ENCODE results near the gene ERFE. TPM values are rescaled to one million over a fixed set of nuclear protein-coding genes. Genes with fewer than 3 reads are reported as not detected.
"Not testable (repeated sequence)": the region's sequence is repeated elsewhere in the genome, so short reads cannot be mapped to it uniquely, and the experiment has no call there.

ERFE gene
- total RNA-seq, 1 donor from 2014 or later, result 1.3 TPM

- no peak for TF ChIP-seq CTCF (IDR thresholded peaks at IDR 0.05; ENCODE audit: unreplicated experiment)
- no peak for DNase-seq (ENCODE audit: low spot score, unreplicated experiment)
- peaks cover 24% of the 10 kb centered on the region for H3K27me3 Mint-ChIP-seq
- no peak overlapping the region for H3K27ac Mint-ChIP-seq
- H3K4me3 Mint-ChIP-seq (ENCODE audit: low read depth), result no peak overlapping the region
- no peaks in the 10 kb centered on the region for H3K4me1 Mint-ChIP-seq (ENCODE audit: low read depth)
- no peaks in the 10 kb centered on the region for H3K9me3 Mint-ChIP-seq (ENCODE audit: low read depth)
- peaks cover 12% of the 10 kb centered on the region for H3K36me3 Mint-ChIP-seq (ENCODE audit: insufficient read depth)
Measured at GRCh38 chr2:238167761-238168160, 9.0 kb downstream of the ERFE start.

DNA sequence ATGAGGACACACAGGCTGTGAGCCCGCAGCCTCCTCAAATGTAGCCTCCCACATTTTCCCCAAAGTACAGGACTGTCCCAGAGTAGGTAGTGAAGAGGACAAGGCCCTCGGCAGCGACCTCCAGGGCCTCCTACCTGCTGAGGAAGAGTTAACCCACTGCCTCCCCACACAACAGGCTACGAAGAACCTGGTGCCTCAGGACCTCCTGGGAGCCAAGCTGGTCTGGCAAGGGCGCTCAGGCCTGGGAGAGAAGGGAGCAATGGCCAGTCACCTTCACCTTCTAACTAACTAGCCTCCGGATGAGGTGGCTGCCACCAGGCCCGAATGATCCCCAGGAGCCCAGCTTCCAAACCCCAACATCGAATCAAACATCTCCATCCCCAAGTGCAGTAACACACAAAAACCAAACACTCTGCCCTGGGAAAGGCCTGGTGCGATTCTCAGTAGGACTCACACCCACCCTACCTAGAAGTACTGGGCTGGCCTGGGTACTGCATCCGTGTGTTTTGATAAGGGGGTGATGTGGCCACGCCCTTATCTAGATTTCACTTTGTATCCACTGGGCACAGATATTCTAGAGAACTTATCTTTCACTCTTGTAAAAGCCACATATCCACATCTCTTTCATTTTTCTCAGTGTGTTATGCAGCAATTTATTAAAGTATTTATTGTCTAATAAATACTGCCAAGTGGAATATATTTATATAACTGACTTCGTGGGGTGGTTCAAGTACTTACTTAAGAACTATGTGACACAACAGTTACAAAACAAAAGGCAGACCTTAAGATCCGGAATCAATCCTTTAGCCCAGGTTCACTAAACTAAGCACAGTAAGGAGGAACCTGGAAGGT, 9.7 kb downstream of the ERFE start:
- Mint-ChIP-seq H3K27me3 (peaks cover 17% of the 10 kb centered on the region), H3K4me3 (ENCODE audit: low read depth) (no peak overlapping the region), H3K27ac (no peak overlapping the region), H3K4me1 (ENCODE audit: low read depth) (no peaks in the 10 kb centered on the region), H3K9me3 (ENCODE audit: low read depth) (no peaks in the 10 kb centered on the region), H3K36me3 (ENCODE audit: insufficient read depth) (peaks cover 17% of the 10 kb centered on the region)
- TF ChIP-seq CTCF (IDR thresholded peaks at IDR 0.05; ENCODE audit: unreplicated experiment), result no peak
- DNase-seq (ENCODE audit: low spot score, unreplicated experiment), result no peak

DNA sequence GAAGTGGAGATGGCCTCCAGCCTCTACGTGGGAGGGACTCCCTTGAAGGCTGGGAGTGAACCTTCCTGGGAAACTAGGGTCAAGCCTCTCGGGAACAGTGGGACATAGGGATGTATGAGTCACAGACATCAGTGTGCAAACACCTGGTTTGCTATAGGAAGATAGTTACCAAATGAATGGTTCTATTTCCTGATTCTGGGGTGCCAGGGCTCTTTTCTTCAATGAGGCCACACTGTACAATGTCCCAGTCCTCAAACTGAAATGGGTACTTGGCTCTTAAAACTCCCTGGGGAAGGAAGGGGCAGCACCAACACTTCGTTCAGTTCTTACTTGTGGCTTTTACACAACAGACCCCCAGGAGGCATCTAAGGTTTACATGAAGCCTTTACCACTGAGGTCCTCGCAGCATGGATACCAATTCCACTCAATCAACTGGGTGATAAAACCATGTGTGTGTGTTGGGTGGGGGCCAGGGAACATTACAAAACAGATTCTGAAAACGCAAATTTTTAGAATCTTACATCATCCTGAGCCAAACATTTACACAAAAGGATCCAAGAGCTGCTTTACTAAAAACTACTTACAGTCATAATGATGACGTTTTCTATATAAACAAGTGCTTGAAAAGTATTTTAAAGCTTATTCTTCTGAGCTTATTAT, 10.4 kb downstream of the ERFE start:
- Mint-ChIP-seq H3K36me3 (ENCODE audit: insufficient read depth) (peaks cover 17% of the 10 kb centered on the region), H3K4me3 (ENCODE audit: low read depth) (no peak overlapping the region), H3K27ac (no peak overlapping the region), H3K4me1 (ENCODE audit: low read depth) (no peaks in the 10 kb centered on the region), H3K27me3 (peaks cover 17% of the 10 kb centered on the region), H3K9me3 (ENCODE audit: low read depth) (no peaks in the 10 kb centered on the region)
- no peak for TF ChIP-seq CTCF (IDR thresholded peaks at IDR 0.05; ENCODE audit: unreplicated experiment)
- no peak for DNase-seq (ENCODE audit: low spot score, unreplicated experiment)

- no peak for TF ChIP-seq CTCF (IDR thresholded peaks at IDR 0.05; ENCODE audit: unreplicated experiment)
- H3K4me3 Mint-ChIP-seq (ENCODE audit: low read depth), result no peak overlapping the region
- H3K27ac Mint-ChIP-seq, result no peak overlapping the region
- DNase-seq (ENCODE audit: low spot score, unreplicated experiment), result no peak
- peaks cover 12% of the 10 kb centered on the region for H3K27me3 Mint-ChIP-seq
- no peaks in the 10 kb centered on the region for H3K4me1 Mint-ChIP-seq (ENCODE audit: low read depth)
- peaks cover 17% of the 10 kb centered on the region for H3K36me3 Mint-ChIP-seq (ENCODE audit: insufficient read depth)
- H3K9me3 Mint-ChIP-seq (ENCODE audit: low read depth), result no peaks in the 10 kb centered on the region
Measured at GRCh38 chr2:238169708-238170251, 11.0 kb downstream of the ERFE start.

DNA sequence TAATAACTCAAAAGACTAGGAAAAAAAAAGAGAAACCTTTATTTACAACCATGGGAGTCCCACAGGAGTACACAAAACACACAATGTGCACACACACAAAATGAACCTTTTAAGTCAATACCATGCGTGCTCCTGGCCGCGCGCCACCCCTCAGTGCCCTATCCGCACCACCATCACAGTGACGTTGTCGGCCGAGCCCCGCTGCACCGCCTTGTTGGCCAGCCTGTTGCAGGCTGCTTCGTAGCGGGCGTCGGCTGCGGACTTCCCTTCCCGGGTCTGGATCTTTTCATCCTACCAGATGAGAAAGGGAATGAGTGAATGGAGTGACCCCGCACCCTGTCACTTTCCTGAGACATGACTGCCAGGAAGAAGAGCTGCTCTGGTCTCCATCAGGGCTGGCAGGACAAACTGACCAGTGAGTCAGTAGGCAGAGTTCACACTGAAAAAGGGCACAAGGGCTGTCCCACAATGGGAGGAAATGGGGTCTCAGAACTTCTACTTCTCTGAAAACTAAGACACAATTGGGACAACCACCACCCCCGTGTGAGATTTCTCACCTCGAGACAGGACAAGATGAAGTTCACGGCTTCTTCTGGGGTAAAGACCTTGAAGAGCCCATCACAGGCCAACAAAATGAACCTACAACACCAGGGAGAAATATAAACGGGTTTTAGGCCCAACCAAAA, 11.8 kb downstream of the ERFE start:
- H3K27me3 Mint-ChIP-seq, result peaks cover 5% of the 10 kb centered on the region
- no peak overlapping the region for H3K4me3 Mint-ChIP-seq (ENCODE audit: low read depth)
- no peak for TF ChIP-seq CTCF (IDR thresholded peaks at IDR 0.05; ENCODE audit: unreplicated experiment)
- H3K9me3 Mint-ChIP-seq (ENCODE audit: low read depth), result no peaks in the 10 kb centered on the region
- no peak overlapping the region for H3K27ac Mint-ChIP-seq
- DNase-seq (ENCODE audit: low spot score, unreplicated experiment), result no peak
- H3K4me1 Mint-ChIP-seq (ENCODE audit: low read depth), result no peaks in the 10 kb centered on the region
- H3K36me3 Mint-ChIP-seq (ENCODE audit: insufficient read depth), result peaks cover 12% of the 10 kb centered on the region

DNA sequence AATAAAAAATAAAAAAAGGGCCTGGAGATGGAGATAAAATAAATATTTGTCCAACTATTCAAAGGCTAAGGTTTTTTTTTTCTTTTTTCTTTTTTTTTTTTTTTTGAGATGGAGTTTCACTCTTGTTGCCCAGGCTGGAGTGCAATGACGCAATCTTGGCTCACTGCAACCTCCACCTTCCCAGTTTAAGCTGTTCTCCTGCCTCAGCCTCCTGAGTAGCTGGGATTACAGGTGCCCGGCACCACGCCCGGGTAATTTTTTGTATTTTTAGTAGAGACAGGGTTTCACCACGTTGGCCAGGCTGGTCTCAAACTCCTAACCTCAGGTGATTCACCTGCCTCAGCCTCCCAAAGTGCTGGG, 12.3 kb downstream of the ERFE start:
- H3K27me3 Mint-ChIP-seq; H3K27ac Mint-ChIP-seq; H3K9me3 Mint-ChIP-seq (ENCODE audit: low read depth); H3K4me1 Mint-ChIP-seq (ENCODE audit: low read depth); H3K4me3 Mint-ChIP-seq (ENCODE audit: low read depth); DNase-seq (ENCODE audit: low spot score, unreplicated experiment): not testable (repeated sequence)
- H3K36me3 Mint-ChIP-seq (ENCODE audit: insufficient read depth), result peaks cover 12% of the 10 kb centered on the region
